HG03060 (cell line): ENCODE data around the gene UBE2Z.
A peak's percentile ranks its signal among the peaks of the same experiment; 100 is the strongest.
"Not testable (repeated sequence)": the region's sequence is repeated elsewhere in the genome, so short reads cannot be mapped to it uniquely, and the experiment has no call there.

Source experiments
- ATAC-seq: cut with Tn5 transposase; IDR thresholded peaks from one replicate; pipeline ENCODE4 v1.9.1; 2021; ENCODE audit warnings: low read depth, moderate number of reproducible peaks; ENCODE audit not compliant: unreplicated experiment

Gene UBE2Z

GRCh38 chr17:48903401-48903800 is 4.8 kb upstream of the UBE2Z start:
- ATAC-seq, result no peak

GRCh38 chr17:48904428-48904827 is 3.8 kb upstream of the UBE2Z start:
- no peak for ATAC-seq

GRCh38 chr17:48905987-48906515 is 2.2 kb upstream of the UBE2Z start:
- ATAC-seq, result no peak

GRCh38 chr17:48907713-48908046 is 527 bp upstream of the UBE2Z start:
- ATAC-seq, result no peak

GRCh38 chr17:48908853-48909394 is 717 bp downstream of the UBE2Z start:
- no peak for ATAC-seq

- no peak for ATAC-seq
Measured at GRCh38 chr17:48909783-48910182, 1.6 kb downstream of the UBE2Z start.

- no peak for ATAC-seq
Measured at GRCh38 chr17:48910370-48910769, 2.2 kb downstream of the UBE2Z start.

- ATAC-seq, result no peak
Measured at GRCh38 chr17:48912476-48912875, 4.3 kb downstream of the UBE2Z start.

- peak; percentile 65 for ATAC-seq
Measured at GRCh38 chr17:48915459-48916282, 7.5 kb downstream of the UBE2Z start.

GRCh38 chr17:48925251-48925990 is 17.2 kb downstream of the UBE2Z start:
- ATAC-seq, result no peak

GRCh38 chr17:48925991-48926342 is 17.8 kb downstream of the UBE2Z start:
- no peak for ATAC-seq

GRCh38 chr17:48927978-48928745 is 20.0 kb downstream of the UBE2Z start:
- no peak for ATAC-seq

GRCh38 chr17:48928876-48929811 is 20.9 kb downstream of the UBE2Z start:
- ATAC-seq, result no peak

- ATAC-seq, result no peak
Measured at GRCh38 chr17:48929812-48930165, 21.6 kb downstream of the UBE2Z start.

GRCh38 chr17:48930435-48930873 is 22.2 kb downstream of the UBE2Z start:
- ATAC-seq, result no peak

- no peak for ATAC-seq
Measured at GRCh38 chr17:48933035-48933434, 24.8 kb downstream of the UBE2Z start.

GRCh38 chr17:48944515-48945260 is 36.5 kb downstream of the UBE2Z start, which contains the start of gene SNF8:
Gene SNF8 (minus strand): TSS chr17:48944842. CDS start chr17:48944734, 108 bp downstream.
- ATAC-seq, result peak; percentile 58

- not testable (repeated sequence) for ATAC-seq
Measured at GRCh38 chr17:48945261-48945651, 37.0 kb downstream of the UBE2Z start.

GRCh38 chr17:48951572-48951971 is 43.4 kb downstream of the UBE2Z start:
- ATAC-seq, result no peak
